ENCODE measurements around the gene DHX9. TPM values are rescaled to one million over a fixed set of nuclear protein-coding genes. Genes with fewer than 3 reads are reported as not detected.

The DHX9 gene
- total RNA-seq (2014; rRNA removed; shearing (Covaris generic)) = 176 and 182 TPM in 2 replicates

GRCh38 chr1:182839209-182840066 lies at the start of gene DHX9:
Gene DHX9 (plus strand): TSS chr1:182839347. CDS start chr1:182842567, 3,220 bp downstream.
- DNase-seq (ENCODE audit: low spot score) = peak; percentile 90

- no peak for DNase-seq (ENCODE audit: low spot score)
These were observed 47.6 kb upstream of the DHX9 start for GRCh38 chr1:182791281-182792179.

GRCh38 chr1:182794091-182794490 lies 45.1 kb upstream of the DHX9 start:
- DNase-seq (ENCODE audit: low spot score) = no peak

GRCh38 chr1:182794676-182795201 lies 44.4 kb upstream of the DHX9 start:
- DNase-seq (ENCODE audit: low spot score) = no peak

GRCh38 chr1:182795563-182796228 lies 43.5 kb upstream of the DHX9 start:
- DNase-seq (ENCODE audit: low spot score) = peak; percentile 23

- no peak for DNase-seq (ENCODE audit: low spot score)
These were observed 36.9 kb upstream of the DHX9 start for GRCh38 chr1:182802006-182802803.

- DNase-seq (ENCODE audit: low spot score) = no peak
These were observed 35.3 kb upstream of the DHX9 start for GRCh38 chr1:182803846-182804245.

GRCh38 chr1:182806015-182806678 lies 33.0 kb upstream of the DHX9 start:
- DNase-seq (ENCODE audit: low spot score) = no peak

- no peak for DNase-seq (ENCODE audit: low spot score)
These were observed 31.2 kb upstream of the DHX9 start for GRCh38 chr1:182807907-182808306.

GRCh38 chr1:182809414-182809957 lies 29.7 kb upstream of the DHX9 start:
- peak; percentile 11 for DNase-seq (ENCODE audit: low spot score)

GRCh38 chr1:182811975-182812722 lies 27.0 kb upstream of the DHX9 start:
- DNase-seq (ENCODE audit: low spot score) = no peak

- DNase-seq (ENCODE audit: low spot score) = no peak
These were observed 22.3 kb upstream of the DHX9 start for GRCh38 chr1:182816863-182817262.

- DNase-seq (ENCODE audit: low spot score) = no peak
These were observed 21.3 kb upstream of the DHX9 start for GRCh38 chr1:182817802-182818201.

GRCh38 chr1:182823220-182823619 lies 15.9 kb upstream of the DHX9 start:
- no peak for DNase-seq (ENCODE audit: low spot score)

GRCh38 chr1:182826892-182827291 lies 12.3 kb upstream of the DHX9 start:
- no peak for DNase-seq (ENCODE audit: low spot score)

- no peak for DNase-seq (ENCODE audit: low spot score)
These were observed 9.7 kb upstream of the DHX9 start for GRCh38 chr1:182829285-182829932.

- DNase-seq (ENCODE audit: low spot score) = peak; percentile 52
These were observed 5.9 kb upstream of the DHX9 start for GRCh38 chr1:182833271-182833670.

- no peak for DNase-seq (ENCODE audit: low spot score)
These were observed 4.8 kb upstream of the DHX9 start for GRCh38 chr1:182834326-182834725.

GRCh38 chr1:182835806-182836205 lies 3.3 kb upstream of the DHX9 start:
- DNase-seq (ENCODE audit: low spot score) = no peak

Data from A172 (cell line).